Measurements from ENCODE around the gene SLC10A7. TPM values are rescaled to one million over a fixed set of nuclear protein-coding genes. Genes with fewer than 3 reads are reported as not detected.

Gene SLC10A7
- total RNA-seq, 2 experiments from 2014 or later, result 8.7 to 9.9 TPM

DNA sequence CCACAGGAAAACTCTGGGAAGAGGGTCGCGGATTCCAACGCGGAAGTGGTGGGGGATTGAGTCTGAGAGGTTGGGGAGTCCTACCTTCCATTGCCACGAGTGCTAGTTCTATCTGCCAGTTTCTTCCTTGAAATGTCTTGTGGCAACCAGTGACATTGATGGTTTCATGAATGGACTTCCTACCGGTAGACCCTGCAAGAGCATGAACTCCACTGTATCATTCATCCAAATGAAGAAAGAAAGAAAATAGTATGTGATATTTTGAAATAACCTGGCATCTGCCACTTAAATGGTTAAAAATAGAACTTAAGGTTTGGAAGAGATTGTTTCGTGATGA lies 1.1 kb upstream of the SLC10A7 start:
- H3K27me3 ChIP-seq (ENCODE audit: control insufficient read depth in 1 of 2, insufficient read depth in 2 of 2, low read length in 2 of 2), result no peaks in the 10 kb centered on the region
- intact Hi-C loops (cut with DNase I, micrococcal nuclease), result loop anchor here in 1 of 2 experiments (5.0 to 10.0 kb wide), 2 partner anchors 422 to 906 kb away; partner anchors contain the start of genes MMAA and TTC29
- H3K9me3 Mint-ChIP-seq, result no peaks in the 10 kb centered on the region
- H3K9me3 ChIP-seq (ENCODE audit: control insufficient read depth in 1 of 2, insufficient read depth in 1 of 2, low read length in 2 of 2), result no peaks in the 10 kb centered on the region
- TF ChIP-seq, protein P1, sequence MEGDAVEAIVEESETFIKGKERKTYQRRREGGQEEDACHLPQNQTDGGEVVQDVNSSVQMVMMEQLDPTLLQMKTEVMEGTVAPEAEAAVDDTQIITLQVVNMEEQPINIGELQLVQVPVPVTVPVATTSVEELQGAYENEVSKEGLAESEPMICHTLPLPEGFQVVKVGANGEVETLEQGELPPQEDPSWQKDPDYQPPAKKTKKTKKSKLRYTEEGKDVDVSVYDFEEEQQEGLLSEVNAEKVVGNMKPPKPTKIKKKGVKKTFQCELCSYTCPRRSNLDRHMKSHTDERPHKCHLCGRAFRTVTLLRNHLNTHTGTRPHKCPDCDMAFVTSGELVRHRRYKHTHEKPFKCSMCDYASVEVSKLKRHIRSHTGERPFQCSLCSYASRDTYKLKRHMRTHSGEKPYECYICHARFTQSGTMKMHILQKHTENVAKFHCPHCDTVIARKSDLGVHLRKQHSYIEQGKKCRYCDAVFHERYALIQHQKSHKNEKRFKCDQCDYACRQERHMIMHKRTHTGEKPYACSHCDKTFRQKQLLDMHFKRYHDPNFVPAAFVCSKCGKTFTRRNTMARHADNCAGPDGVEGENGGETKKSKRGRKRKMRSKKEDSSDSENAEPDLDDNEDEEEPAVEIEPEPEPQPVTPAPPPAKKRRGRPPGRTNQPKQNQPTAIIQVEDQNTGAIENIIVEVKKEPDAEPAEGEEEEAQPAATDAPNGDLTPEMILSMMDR (IDR thresholded peaks at IDR 0.05), result no peak
- H3K4me3 ChIP-seq (ENCODE audit: low read length), result peak overlapping the region; percentile 89
- H3K4me3 Mint-ChIP-seq, result no peak overlapping the region
- H3K27ac Mint-ChIP-seq, result no peak overlapping the region
- no peaks in the 10 kb centered on the region for H3K36me3 ChIP-seq (ENCODE audit: insufficient read depth, low read length)
- CTCF ChIA-PET, result no interaction called here
- ATAC-seq (ENCODE audit: poor library complexity) (peak; percentile 8), DNase-seq (peak in 2 of 14 experiments; percentile 30 to 46)
- H3K27me3 Mint-ChIP-seq, result no peaks in the 10 kb centered on the region
- H3K27ac ChIP-seq (ENCODE audit: low read depth in 1 of 2, low read length in 2 of 2), result peak overlapping the region; percentile 59 to 62
- POLR2A ChIA-PET, result interaction anchor here (1.3 kb wide), 2 partner anchors 903 to 1920 kb away, joined by 3 read pairs; no protein-coding TSS in a partner anchor
- H3K36me3 Mint-ChIP-seq (ENCODE audit: low read depth), result no peaks in the 10 kb centered on the region
- peaks cover 10% of the 10 kb centered on the region for H3K4me1 ChIP-seq (ENCODE audit: insufficient read depth, low read length)
- H3K4me1 Mint-ChIP-seq (ENCODE audit: low read depth), result peaks cover 24% of the 10 kb centered on the region

DNA sequence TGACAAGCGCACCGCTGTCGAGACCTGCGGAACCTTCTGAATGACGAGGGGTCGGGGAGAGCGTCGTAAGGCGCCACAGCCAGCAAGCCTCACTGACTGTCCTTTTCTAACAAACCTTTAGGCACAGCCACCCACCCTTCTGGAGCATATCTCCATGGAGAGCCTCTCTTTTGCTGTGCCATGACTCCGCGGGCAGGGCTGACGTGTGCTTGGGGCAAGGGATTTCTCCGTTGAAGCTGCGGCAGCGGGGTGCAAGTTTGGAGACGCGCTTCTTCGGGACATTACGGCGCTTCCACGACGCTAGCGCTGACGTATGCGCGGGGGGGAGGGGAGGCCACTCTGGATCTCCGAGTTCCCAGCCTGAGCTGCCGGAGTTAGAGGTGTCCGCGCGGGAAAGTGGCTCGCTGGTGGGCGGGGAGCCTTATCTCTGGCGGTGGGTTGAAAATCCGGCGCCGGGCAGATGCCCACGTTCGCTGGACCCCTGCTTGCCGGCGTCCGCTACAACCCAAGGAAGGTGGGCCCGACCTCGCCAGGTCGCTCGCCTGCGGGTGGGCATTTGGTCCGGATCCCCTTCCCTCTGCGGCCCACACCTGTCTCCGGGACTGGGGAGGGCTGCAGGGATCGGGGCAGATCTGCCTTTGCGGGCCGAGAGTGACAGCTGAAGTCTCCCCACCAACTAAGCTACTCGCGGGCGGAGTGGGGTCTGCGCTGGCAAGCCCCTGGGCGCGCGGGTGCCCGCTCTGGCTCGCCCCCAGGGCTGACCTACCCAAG lies 543 bp upstream of the SLC10A7 start:
- peaks cover 10% of the 10 kb centered on the region for H3K4me1 ChIP-seq (ENCODE audit: insufficient read depth, low read length)
- DNase-seq (peak; percentile 62 to 91 (median 79)), ATAC-seq (ENCODE audit: poor library complexity) (peak; percentile 81)
- peak overlapping the region; percentile 59 to 62 for H3K27ac ChIP-seq (ENCODE audit: low read depth in 1 of 2, low read length in 2 of 2)
- H3K4me3 ChIP-seq (ENCODE audit: low read length), result peak overlapping the region; percentile 89
- H3K36me3 ChIP-seq (ENCODE audit: insufficient read depth, low read length), result no peaks in the 10 kb centered on the region
- Mint-ChIP-seq H3K27me3 (no peaks in the 10 kb centered on the region), H3K4me3 (no peak overlapping the region), H3K27ac (no peak overlapping the region), H3K9me3 (no peaks in the 10 kb centered on the region), H3K36me3 (ENCODE audit: low read depth) (no peaks in the 10 kb centered on the region), H3K4me1 (ENCODE audit: low read depth) (peaks cover 30% of the 10 kb centered on the region)
- intact Hi-C loops (cut with DNase I, micrococcal nuclease), result loop anchor here in 1 of 2 experiments (5.0 to 10.0 kb wide), 2 partner anchors 423 to 905 kb away; partner anchors contain the start of genes MMAA and TTC29
- TF ChIP-seq, protein P1 (IDR thresholded peaks at IDR 0.05), result no peak
- POLR2A ChIA-PET, result interaction anchor here (0.6 to 1.3 kb wide), 3 partner anchors 61 to 1921 kb away, joined by 3 read pairs; no protein-coding TSS in a partner anchor
- CTCF ChIA-PET, result no interaction called here
- H3K27me3 ChIP-seq (ENCODE audit: control insufficient read depth in 1 of 2, insufficient read depth in 2 of 2, low read length in 2 of 2), result no peaks in the 10 kb centered on the region
- no peaks in the 10 kb centered on the region for H3K9me3 ChIP-seq (ENCODE audit: control insufficient read depth in 1 of 2, insufficient read depth in 1 of 2, low read length in 2 of 2)

DNA sequence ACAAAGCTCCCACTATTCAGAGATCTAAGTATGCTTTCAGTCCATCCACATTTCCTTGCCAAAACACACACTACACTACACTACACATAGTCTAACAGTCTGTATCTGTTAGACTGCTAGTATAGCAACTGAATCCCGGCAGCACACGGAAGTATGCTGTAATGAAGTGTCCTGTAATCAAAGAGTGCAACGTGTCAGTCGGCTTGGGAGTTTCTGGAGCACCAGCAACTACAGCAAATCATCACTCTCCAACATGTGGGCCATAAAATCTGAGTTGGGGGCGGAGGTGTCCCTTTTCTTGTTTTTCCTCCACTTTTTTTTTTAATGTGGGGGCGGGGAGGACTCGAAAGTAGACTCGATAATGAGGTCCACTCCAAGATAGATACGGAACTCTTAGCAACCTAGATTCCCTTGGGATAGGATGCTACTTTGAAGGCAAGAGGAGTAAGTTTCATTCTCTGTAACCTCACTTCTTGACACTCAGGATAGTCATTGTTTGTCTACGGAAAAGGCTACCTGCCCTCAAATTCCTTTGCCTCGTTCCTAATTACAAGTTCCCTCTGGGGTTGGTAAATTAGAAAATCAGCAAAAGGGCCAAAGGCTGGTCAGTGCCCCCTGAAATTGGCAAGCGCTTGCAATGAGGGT lies 722 bp downstream of the SLC10A7 start:
- ChIA-PET CTCF (no interaction called here), POLR2A (no interaction called here)
- peaks cover 10% of the 10 kb centered on the region for H3K4me1 ChIP-seq (ENCODE audit: insufficient read depth, low read length)
- H3K9me3 ChIP-seq (ENCODE audit: control insufficient read depth in 1 of 2, insufficient read depth in 1 of 2, low read length in 2 of 2), result no peaks in the 10 kb centered on the region
- peak overlapping the region; percentile 59 to 62 for H3K27ac ChIP-seq (ENCODE audit: low read depth in 1 of 2, low read length in 2 of 2)
- Mint-ChIP-seq H3K9me3 (no peaks in the 10 kb centered on the region), H3K4me3 (no peak overlapping the region), H3K4me1 (ENCODE audit: low read depth) (peaks cover 30% of the 10 kb centered on the region), H3K27me3 (no peaks in the 10 kb centered on the region), H3K36me3 (ENCODE audit: low read depth) (peaks cover 7% of the 10 kb centered on the region), H3K27ac (no peak overlapping the region)
- intact Hi-C loops (cut with DNase I, micrococcal nuclease), result loop anchor here in 1 of 2 experiments (5.0 to 10.0 kb wide), 2 partner anchors 424 to 904 kb away; partner anchors contain the start of genes MMAA and TTC29
- H3K36me3 ChIP-seq (ENCODE audit: insufficient read depth, low read length), result no peaks in the 10 kb centered on the region
- DNase-seq, result peak in 5 of 14 experiments; percentile 5 to 62 (median 54)
- TF ChIP-seq, protein P1 (IDR thresholded peaks at IDR 0.05), result no peak
- H3K27me3 ChIP-seq (ENCODE audit: control insufficient read depth in 1 of 2, insufficient read depth in 2 of 2, low read length in 2 of 2), result no peaks in the 10 kb centered on the region
- H3K4me3 ChIP-seq (ENCODE audit: low read length), result peak overlapping the region; percentile 89
- ATAC-seq (ENCODE audit: poor library complexity), result peak; percentile 54

Measured in CD4-positive, alpha-beta T cell (primary cell).